Subcutaneous adipose tissue (tissue), 4 donors: ENCODE data around the gene EMP1. TPM values are rescaled to one million over a fixed set of nuclear protein-coding genes. Genes with fewer than 3 reads are reported as not detected.

ENCODE experiments used
- CTCF ChIP-seq: fragments of 450-650 bp; IDR thresholded peaks from one replicate; pipeline ENCODE4 v1.5.1; 2016; ENCODE audit warnings: low read depth, mild to moderate bottlenecking, control low read depth, antibody characterized with exemption, moderate library complexity
- total RNA-seq, 4 donors: library from RNA; depleted of rRNA; stranded (reverse); fragments of >200 nt; gene quantifications; one replicate each; pipeline ENCODE4 v1.1.0, GENCODE V29; 2016

EMP1 gene
- total RNA-seq, 4 donors from 2014 or later = 583 to 987 (median 676) TPM

- TF ChIP-seq CTCF = no peak
These were observed 15.5 kb downstream of the EMP1 start for GRCh38 chr12:13211859-13212664.

- no peak for TF ChIP-seq CTCF
These were observed 18.5 kb downstream of the EMP1 start for GRCh38 chr12:13215056-13215455.

- no peak for TF ChIP-seq CTCF
These were observed 22.1 kb downstream of the EMP1 start for GRCh38 chr12:13218641-13219040.

- TF ChIP-seq CTCF = no peak
These were observed 22.8 kb downstream of the EMP1 start for GRCh38 chr12:13219320-13219719.

- TF ChIP-seq CTCF = no peak
These were observed 24.3 kb downstream of the EMP1 start for GRCh38 chr12:13220838-13221237.

GRCh38 chr12:13222076-13222475 lies 25.6 kb downstream of the EMP1 start:
- TF ChIP-seq CTCF = no peak

GRCh38 chr12:13223179-13223804 lies 26.8 kb downstream of the EMP1 start:
- TF ChIP-seq CTCF = no peak
